ENCODE data around the gene FNBP1. TPM values are rescaled to one million over a fixed set of nuclear protein-coding genes. Genes with fewer than 3 reads are reported as not detected.

The FNBP1 gene
- total RNA-seq, 4 donors from 2014 or later: 13.3 to 30.0 (median 17.9) TPM

DNA sequence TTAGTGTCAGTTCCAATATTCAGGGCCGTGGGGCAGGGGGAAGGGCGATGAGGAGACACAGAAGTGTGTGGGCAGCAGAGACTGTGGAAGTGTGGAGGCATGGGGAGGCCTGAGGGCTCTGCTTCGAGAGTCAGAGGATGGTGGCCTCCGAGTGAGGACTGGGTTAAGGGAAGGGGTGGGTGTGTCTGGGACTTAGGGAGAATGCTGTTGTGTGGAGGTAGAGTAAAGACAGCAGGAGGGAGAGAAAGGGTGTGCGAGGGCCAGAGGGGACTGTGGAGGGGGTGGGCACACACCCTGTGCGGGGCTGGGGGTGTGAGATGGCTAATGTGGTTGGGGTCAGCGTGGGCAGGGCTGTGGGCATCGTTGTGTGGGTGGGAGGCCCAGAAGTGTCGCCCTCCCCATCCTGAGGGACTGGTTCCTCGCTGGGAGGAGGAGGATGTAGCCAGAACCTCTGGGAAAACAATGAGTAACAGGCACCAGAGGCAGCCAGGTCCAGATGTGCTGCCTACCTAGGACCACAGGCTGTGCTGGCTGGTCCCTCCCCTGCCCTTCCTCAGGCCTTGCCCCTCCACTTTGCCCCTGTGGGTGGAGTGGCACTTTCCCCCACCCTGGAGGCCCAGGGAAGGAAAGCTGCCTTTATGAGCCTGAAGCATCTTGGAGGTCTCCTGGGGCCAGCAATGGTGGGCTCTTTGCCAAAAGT is 203.5 kb downstream of the FNBP1 start:
- no peak overlapping the region for H3K4me3 ChIP-seq
- ATAC-seq (no peak), DNase-seq (no peak)
- in situ Hi-C loops (cut with MboI; ENCODE audit: low sequenced_read_pairs in 4 of 4): no loop called here
- intact Hi-C loops (cut with DNase I; ENCODE audit: low total_unique reads): loop anchor here (5.0 kb wide), 2 partner anchors 37 to 853 kb away; partner anchors contain the start of genes EXOSC2 and TOR1B
- H3K27ac ChIP-seq: no peak overlapping the region
- H3K9me3 ChIP-seq: no peaks in the 10 kb centered on the region
- no peaks in the 10 kb centered on the region for H3K36me3 ChIP-seq
- no peaks in the 10 kb centered on the region for H3K27me3 ChIP-seq
- TF ChIP-seq POLR2A (IDR thresholded peaks at IDR 0.05): no peak
- H3K4me1 ChIP-seq: peaks cover 15 to 18% of the 10 kb centered on the region in 2 donors

DNA sequence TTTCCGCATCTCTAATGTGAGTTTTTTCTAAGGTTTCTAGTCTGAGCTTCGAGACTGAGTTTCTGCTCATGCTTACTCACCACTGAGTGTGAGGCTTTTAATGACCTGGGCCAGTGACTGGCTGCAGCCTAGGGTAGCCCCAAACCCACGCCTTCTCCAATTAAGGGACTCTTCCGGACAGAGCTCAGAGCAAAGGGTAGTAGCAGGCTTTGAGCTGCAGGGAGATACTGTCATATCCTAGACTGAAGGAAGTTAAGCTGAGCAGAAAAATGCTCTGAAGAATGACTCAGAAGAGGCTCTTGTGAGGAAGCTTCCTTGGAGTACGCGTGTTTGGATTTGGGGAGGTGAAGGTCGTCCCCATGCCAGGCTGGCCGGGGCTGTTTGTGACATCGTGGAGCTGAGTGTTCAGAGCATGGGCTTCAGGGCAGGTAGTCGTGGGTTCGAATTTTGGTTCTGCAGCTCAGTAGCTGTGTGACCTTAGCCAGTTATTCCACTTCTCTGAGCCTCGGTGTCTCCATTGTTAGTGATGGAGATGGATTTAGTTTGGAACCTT is 204.2 kb downstream of the FNBP1 start:
- no peaks in the 10 kb centered on the region for H3K27me3 ChIP-seq
- no peak overlapping the region for H3K4me3 ChIP-seq
- intact Hi-C loops (cut with DNase I; ENCODE audit: low total_unique reads) (loop anchor here (5.0 kb wide), 2 partner anchors 36 to 854 kb away; partner anchors contain the start of genes EXOSC2 and TOR1B), in situ Hi-C loops (cut with MboI; ENCODE audit: low sequenced_read_pairs in 4 of 4) (no loop called here)
- no peaks in the 10 kb centered on the region for H3K36me3 ChIP-seq
- no peak overlapping the region for H3K27ac ChIP-seq
- DNase-seq (no peak), ATAC-seq (no peak)
- no peak for TF ChIP-seq POLR2A (IDR thresholded peaks at IDR 0.05)
- no peak for TF ChIP-seq CTCF (IDR thresholded peaks at IDR 0.05 in 4 of 5, conservative IDR thresholded peaks at IDR 0.05 in 1 of 5)
- H3K4me1 ChIP-seq: peaks cover 22 to 25% of the 10 kb centered on the region in 2 donors
- H3K9me3 ChIP-seq: no peaks in the 10 kb centered on the region

Small RNAs within 50 kb of the gene (microRNA-seq; reads per million reads assigned to microRNA genes)
- gene MIR6855 (ENCODE audit: borderline replicate concordance in 2 of 2): 0 to 0.85 reads per million in 2 donors

Other genes with a start within 250 kb of the FNBP1 start
- 10 to 100 TPM; 15.9 to 22.6 (median 21.2) TPM for gene TOR1B, start 240.0 kb downstream of the FNBP1 start, total RNA-seq
- 10 to 100 TPM; 18.1 to 31.9 (median 24.9) TPM for gene TOR1A, start 219.1 kb downstream of the FNBP1 start, total RNA-seq
- gene C9orf78, start 207.9 kb downstream of the FNBP1 start, total RNA-seq: 100 to 1,000 TPM in 1 of 4 donors, 10 to 100 TPM in 3; 82.3 to 108 (median 83.9) TPM
- 10 to 100 TPM; 13.4 to 25.4 (median 18.6) TPM for gene USP20, start 207.7 kb downstream of the FNBP1 start, total RNA-seq
- 10 to 100 TPM; 13.5 to 20.7 (median 17.5) TPM for gene GPR107, start 10.7 kb upstream of the FNBP1 start, total RNA-seq
- 1 to 10 TPM; 2.1 to 4.6 (median 2.5) TPM for gene NCS1, start 129.2 kb upstream of the FNBP1 start, total RNA-seq
- 1 to 10 TPM; 1.9 to 8.5 (median 7.7) TPM for gene HMCN2, start 222.6 kb upstream of the FNBP1 start, total RNA-seq